K562 (cell line): ENCODE results near the gene ACOT9.

Experiments
- CEBPB ChIP-seq: fragments of 450-650 bp; IDR thresholded peaks from 2 replicates; pipeline ENCODE4 v1.6.1; 2016; ENCODE audit warnings: missing genetic modification characterization, missing compliant biosample characterization
- FOXK2 ChIP-seq, 2 experiments: fragments of 450-650 bp; IDR thresholded peaks in 1 of 2; conservative IDR thresholded peaks in 1 of 2; 2 replicates each; pipeline ENCODE4 v1.6.1; 2016; ENCODE audit warnings: low read depth in 2 of 2, mild to moderate bottlenecking in 1 of 2
- MAX ChIP-seq: sonication (generic); formaldehyde crosslinking; IDR thresholded peaks from 2 replicates; pipeline ENCODE4 v1.9.0; 2022; ENCODE audit warnings: mild to moderate bottlenecking, missing genetic modification reagents
- MLX ChIP-seq, 2 experiments: fragments of 450-650 bp in 1 of 2; sonication (generic) in 1 of 2; formaldehyde crosslinking; conservative IDR thresholded peaks; 2 replicates each; pipeline versions ENCODE4 v1.4.0 to v1.8.1; 2020 to 2022; ENCODE audit warnings: mild to moderate bottlenecking in 1 of 2, missing genetic modification reagents in 1 of 2
- NR3C1 ChIP-seq: sonication (generic); formaldehyde crosslinking; IDR thresholded peaks from 2 replicates; pipeline ENCODE4 v1.8.1; 2022; ENCODE audit warnings: missing genetic modification reagents
- PHF21A ChIP-seq: fragments of 450-650 bp; IDR thresholded peaks from 2 replicates; pipeline ENCODE4 v1.6.1; 2017; ENCODE audit warnings: low read depth, borderline replicate concordance
- POLR2AphosphoS2 ChIP-seq: IDR thresholded peaks from 2 replicates; pipeline ENCODE4 v1.6.1; 2012; ENCODE audit warnings: low read length, improper control_type of control experiment
- SIN3A ChIP-seq, 2 experiments: fragments of 150-350 bp in 1 of 2; IDR thresholded peaks; 2 replicates each; pipeline ENCODE4 v1.6.1; 2011 to 2016; ENCODE audit warnings: borderline replicate concordance in 2 of 2, low read depth in 2 of 2, low read length in 2 of 2, mild to moderate bottlenecking in 2 of 2, moderate library complexity in 2 of 2; ENCODE audit not compliant: control insufficient read depth in 1 of 2
- XRCC5 ChIP-seq: fragments of 200-400 bp; formaldehyde crosslinking; IDR thresholded peaks from 2 replicates; pipeline ENCODE4 v1.6.1; 2017; ENCODE audit warnings: low read depth, mild to moderate bottlenecking, low read length
- ZC3H8 ChIP-seq: fragments of 450-650 bp; IDR thresholded peaks from 2 replicates; pipeline ENCODE4 v1.6.1; 2017
- ZNF184 ChIP-seq: sonication (generic); formaldehyde crosslinking; IDR thresholded peaks from 2 replicates; pipeline ENCODE4 v1.5.0; 2020; ENCODE audit warnings: missing genetic modification reagents
- TF ChIP-seq, protein P1 (sequence below), 3 experiments: IDR thresholded peaks in 2 of 3; conservative IDR thresholded peaks in 1 of 3; 2 replicates each; pipeline ENCODE4 v1.5.1; 2011 to 2012; ENCODE audit warnings: low read length in 3 of 3, mild to moderate bottlenecking in 3 of 3, control low read depth in 2 of 3, improper control_type of control experiment in 1 of 3, inconsistent platforms in 1 of 3, low read depth in 1 of 3, mixed read lengths in 1 of 3, moderate library complexity in 1 of 3; ENCODE audit not compliant: insufficient read depth in 2 of 3

GRCh38 chrX:23788521-23788920 is 45.4 kb upstream of the ACOT9 start:
- TF ChIP-seq, protein P1, sequence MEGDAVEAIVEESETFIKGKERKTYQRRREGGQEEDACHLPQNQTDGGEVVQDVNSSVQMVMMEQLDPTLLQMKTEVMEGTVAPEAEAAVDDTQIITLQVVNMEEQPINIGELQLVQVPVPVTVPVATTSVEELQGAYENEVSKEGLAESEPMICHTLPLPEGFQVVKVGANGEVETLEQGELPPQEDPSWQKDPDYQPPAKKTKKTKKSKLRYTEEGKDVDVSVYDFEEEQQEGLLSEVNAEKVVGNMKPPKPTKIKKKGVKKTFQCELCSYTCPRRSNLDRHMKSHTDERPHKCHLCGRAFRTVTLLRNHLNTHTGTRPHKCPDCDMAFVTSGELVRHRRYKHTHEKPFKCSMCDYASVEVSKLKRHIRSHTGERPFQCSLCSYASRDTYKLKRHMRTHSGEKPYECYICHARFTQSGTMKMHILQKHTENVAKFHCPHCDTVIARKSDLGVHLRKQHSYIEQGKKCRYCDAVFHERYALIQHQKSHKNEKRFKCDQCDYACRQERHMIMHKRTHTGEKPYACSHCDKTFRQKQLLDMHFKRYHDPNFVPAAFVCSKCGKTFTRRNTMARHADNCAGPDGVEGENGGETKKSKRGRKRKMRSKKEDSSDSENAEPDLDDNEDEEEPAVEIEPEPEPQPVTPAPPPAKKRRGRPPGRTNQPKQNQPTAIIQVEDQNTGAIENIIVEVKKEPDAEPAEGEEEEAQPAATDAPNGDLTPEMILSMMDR (IDR thresholded peaks at IDR 0.05 in 2 of 3, conservative IDR thresholded peaks at IDR 0.05 in 1 of 3; ENCODE audit: insufficient read depth in 2 of 3, low read depth in 1 of 3, low read length in 3 of 3), result no peak
- TF ChIP-seq NR3C1 (CRISPR knock-in tag), result no peak
- no peak for TF ChIP-seq CEBPB (tag)
- no peak for TF ChIP-seq ZNF184
- TF ChIP-seq POLR2AphosphoS2, result no peak
- TF ChIP-seq ZC3H8, result no peak
- no peak for TF ChIP-seq MLX (CRISPR knock-in tag; conservative IDR thresholded peaks at IDR 0.05)
- TF ChIP-seq SIN3A (IDR thresholded peaks at IDR 0.05; ENCODE audit: borderline replicate concordance in 2 of 2, control insufficient read depth in 1 of 2, low read depth in 2 of 2, low read length in 2 of 2), result no peak
- TF ChIP-seq FOXK2 (conservative IDR thresholded peaks at IDR 0.05 in 1 of 2, IDR thresholded peaks at IDR 0.05 in 1 of 2; ENCODE audit: low read depth in 2 of 2), result no peak
- no peak for TF ChIP-seq MAX (CRISPR knock-in tag)
- no peak for TF ChIP-seq PHF21A
- TF ChIP-seq XRCC5, result no peak
